HepG2 (cell line): ENCODE data around the gene CLIC1. TPM values are rescaled to one million over a fixed set of nuclear protein-coding genes. Genes with fewer than 3 reads are reported as not detected.

Experiments used
- AKAP8 ChIP-seq: sonication (generic); formaldehyde crosslinking; IDR thresholded peaks from 2 replicates; pipeline ENCODE4 v1.5.1; 2020; ENCODE audit warnings: mild to moderate bottlenecking, missing genetic modification reagents
- ARNT2 ChIP-seq: sonication (generic); formaldehyde crosslinking; IDR thresholded peaks from 2 replicates; pipeline ENCODE4 v1.8.0; 2022; ENCODE audit warnings: mild to moderate bottlenecking, low read depth, missing genetic modification reagents, moderate library complexity
- ELF3 ChIP-seq: IDR thresholded peaks from 2 replicates; pipeline ENCODE4 v1.6.1; 2016; ENCODE audit warnings: missing genetic modification reagents, missing compliant biosample characterization
- HNRNPL ChIP-seq: fragments of 200-400 bp; formaldehyde crosslinking; IDR thresholded peaks from 2 replicates; pipeline ENCODE4 v1.6.1; 2017; ENCODE audit warnings: mild to moderate bottlenecking, low read depth, low read length
- IKZF4 ChIP-seq: sonication (generic); formaldehyde crosslinking; IDR thresholded peaks from 2 replicates; pipeline ENCODE4 v1.5.1; 2020; ENCODE audit warnings: borderline replicate concordance, mild to moderate bottlenecking, low read depth, missing genetic modification reagents; ENCODE audit errors: not compliant biosample characterization
- MIER2 ChIP-seq: IDR thresholded peaks from 2 replicates; pipeline ENCODE4 v1.6.1; 2016; ENCODE audit warnings: missing biosample characterization, missing genetic modification reagents
- MIXL1 ChIP-seq: IDR thresholded peaks from 2 replicates; pipeline ENCODE4 v1.6.1; 2016
- PLRG1 ChIP-seq: fragments of 450-650 bp; conservative IDR thresholded peaks from 2 replicates; pipeline ENCODE4 v1.6.1; 2016
- RXRA ChIP-seq: sonication (generic); formaldehyde crosslinking; IDR thresholded peaks from 2 replicates; pipeline ENCODE4 v1.5.1; 2020; ENCODE audit warnings: missing genetic modification reagents
- SCMH1 ChIP-seq: sonication (generic); formaldehyde crosslinking; IDR thresholded peaks from 2 replicates; pipeline ENCODE4 v1.9.0; 2021; ENCODE audit warnings: missing genetic modification reagents, mild to moderate bottlenecking, borderline replicate concordance
- SOX6 ChIP-seq, 2 experiments: fragments of 450-650 bp in 1 of 2; sonication (generic) in 1 of 2; formaldehyde crosslinking in 1 of 2; IDR thresholded peaks; 2 replicates each; pipeline versions ENCODE4 v1.4.0 to v1.6.1; 2017 to 2020; ENCODE audit warnings: antibody characterized with exemption in 1 of 2, mild to moderate bottlenecking in 1 of 2, missing genetic modification reagents in 1 of 2
- ZKSCAN1 ChIP-seq: fragments of 150-350 bp; IDR thresholded peaks from 2 replicates; pipeline ENCODE4 v1.6.1; 2014; ENCODE audit warnings: low read length
- ZNF329 ChIP-seq: sonication (generic); formaldehyde crosslinking; IDR thresholded peaks from 2 replicates; pipeline ENCODE4 v1.9.0; 2021; ENCODE audit warnings: low read depth, mild to moderate bottlenecking, missing genetic modification reagents
- ZNF382 ChIP-seq: sonication (generic); formaldehyde crosslinking; IDR thresholded peaks from 2 replicates; pipeline ENCODE4 v1.5.0; 2020; ENCODE audit warnings: missing genetic modification reagents, mild to moderate bottlenecking, borderline replicate concordance
- ZNF782 ChIP-seq: sonication (generic); formaldehyde crosslinking; IDR thresholded peaks from 2 replicates; pipeline ENCODE4 v1.4.0; 2020; ENCODE audit warnings: missing genetic modification reagents, mild to moderate bottlenecking, borderline replicate concordance
- polyA plus RNA-seq, 8 experiments: library from polyadenylated mRNA; depleted of rRNA in 3 of 8; stranded (reverse) in 7 of 8; unstranded in 1 of 8; fragments of >200 nt; fragmentation: Illumina TruSeq in 4 of 8; extraction: Trizol in 4 of 8; gene quantifications; 2 replicates each; pipeline versions ENCODE4 v1.2.1 to v1.2.3, GENCODE V29; 2011 to 2016; ENCODE audit warnings: low read depth in 4 of 8, missing spikeins in 1 of 8, mixed read lengths in 1 of 8; ENCODE audit not compliant: insufficient read depth in 1 of 8
- total RNA-seq, 5 experiments: library from RNA; depleted of rRNA; stranded (reverse); fragments of >200 nt; fragmentation: Illumina TruSeq; extraction: Trizol; gene quantifications; 2 replicates each; pipeline ENCODE4 v1.2.3, GENCODE V29; 2016; ENCODE audit warnings: low read depth in 1 of 5
- TF ChIP-seq, protein P1 (sequence below): sonication (generic); formaldehyde crosslinking; IDR thresholded peaks from 2 replicates; pipeline ENCODE4 v1.9.0; 2021; ENCODE audit warnings: mild to moderate bottlenecking, missing genetic modification reagents
- TF ChIP-seq, protein P2 (sequence below): sonication (generic); formaldehyde crosslinking; IDR thresholded peaks from 2 replicates; pipeline ENCODE4 v1.4.0; 2020; ENCODE audit warnings: mild to moderate bottlenecking, missing genetic modification reagents
- TF ChIP-seq, protein P3 (sequence below): sonication (generic); formaldehyde crosslinking; conservative IDR thresholded peaks from 2 replicates; pipeline ENCODE4 v1.5.0; 2020; ENCODE audit warnings: missing genetic modification reagents
- TF ChIP-seq, protein P4 (sequence below): IDR thresholded peaks from 2 replicates; pipeline ENCODE4 v1.6.1; 2012; ENCODE audit warnings: low read depth, low read length, improper control_type of control experiment

CLIC1 gene
- total and polyA plus RNA-seq, 2 of the 13 experiments (the other 11 are each of a cell fraction or from before 2014, with no cell fraction given) = 602 to 891 TPM

DNA sequence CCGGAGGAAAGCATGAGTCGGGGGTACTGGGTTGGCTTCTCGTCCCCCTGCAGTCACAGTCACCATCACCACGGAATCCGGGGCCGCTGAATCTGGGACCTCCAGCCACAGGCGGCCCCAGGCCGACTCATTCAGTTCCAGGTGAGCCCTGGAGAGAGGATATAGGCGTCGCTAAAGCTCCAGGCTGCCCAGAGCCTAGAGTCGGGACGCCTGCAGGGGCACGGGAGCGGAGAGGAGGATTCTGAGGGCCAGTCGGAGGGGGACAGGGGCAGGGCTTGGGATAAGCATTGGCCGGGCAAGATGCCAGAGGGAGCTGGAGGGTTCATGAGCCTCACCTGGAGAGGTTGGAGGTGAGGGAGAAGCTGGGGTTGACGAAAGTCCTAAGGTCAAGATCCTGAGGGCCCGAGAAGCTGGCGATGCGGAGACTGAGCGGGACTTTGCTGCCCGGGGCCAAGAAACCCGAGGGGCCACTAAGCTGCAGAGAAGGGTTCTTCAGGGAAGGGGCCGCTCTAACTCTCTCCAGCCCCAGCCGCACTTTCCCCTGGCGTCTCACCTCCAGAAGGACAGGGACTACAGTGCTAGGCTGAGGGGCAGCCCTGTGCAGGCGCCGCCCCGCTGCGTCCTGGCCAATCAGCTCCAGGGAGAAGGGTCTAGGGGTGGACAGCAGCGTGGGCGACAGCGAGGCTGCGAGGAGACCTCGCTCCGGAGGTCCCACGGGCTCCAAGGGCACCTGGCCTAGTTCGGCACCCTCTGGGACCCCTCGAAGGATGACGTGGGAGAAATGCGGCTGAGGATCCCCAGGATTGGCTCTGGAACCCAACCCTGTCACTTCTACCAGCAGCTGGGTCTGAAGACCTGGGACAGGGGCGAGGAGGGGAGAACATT lies 29.8 kb upstream of the CLIC1 start (continued):
- TF ChIP-seq, protein P1, sequence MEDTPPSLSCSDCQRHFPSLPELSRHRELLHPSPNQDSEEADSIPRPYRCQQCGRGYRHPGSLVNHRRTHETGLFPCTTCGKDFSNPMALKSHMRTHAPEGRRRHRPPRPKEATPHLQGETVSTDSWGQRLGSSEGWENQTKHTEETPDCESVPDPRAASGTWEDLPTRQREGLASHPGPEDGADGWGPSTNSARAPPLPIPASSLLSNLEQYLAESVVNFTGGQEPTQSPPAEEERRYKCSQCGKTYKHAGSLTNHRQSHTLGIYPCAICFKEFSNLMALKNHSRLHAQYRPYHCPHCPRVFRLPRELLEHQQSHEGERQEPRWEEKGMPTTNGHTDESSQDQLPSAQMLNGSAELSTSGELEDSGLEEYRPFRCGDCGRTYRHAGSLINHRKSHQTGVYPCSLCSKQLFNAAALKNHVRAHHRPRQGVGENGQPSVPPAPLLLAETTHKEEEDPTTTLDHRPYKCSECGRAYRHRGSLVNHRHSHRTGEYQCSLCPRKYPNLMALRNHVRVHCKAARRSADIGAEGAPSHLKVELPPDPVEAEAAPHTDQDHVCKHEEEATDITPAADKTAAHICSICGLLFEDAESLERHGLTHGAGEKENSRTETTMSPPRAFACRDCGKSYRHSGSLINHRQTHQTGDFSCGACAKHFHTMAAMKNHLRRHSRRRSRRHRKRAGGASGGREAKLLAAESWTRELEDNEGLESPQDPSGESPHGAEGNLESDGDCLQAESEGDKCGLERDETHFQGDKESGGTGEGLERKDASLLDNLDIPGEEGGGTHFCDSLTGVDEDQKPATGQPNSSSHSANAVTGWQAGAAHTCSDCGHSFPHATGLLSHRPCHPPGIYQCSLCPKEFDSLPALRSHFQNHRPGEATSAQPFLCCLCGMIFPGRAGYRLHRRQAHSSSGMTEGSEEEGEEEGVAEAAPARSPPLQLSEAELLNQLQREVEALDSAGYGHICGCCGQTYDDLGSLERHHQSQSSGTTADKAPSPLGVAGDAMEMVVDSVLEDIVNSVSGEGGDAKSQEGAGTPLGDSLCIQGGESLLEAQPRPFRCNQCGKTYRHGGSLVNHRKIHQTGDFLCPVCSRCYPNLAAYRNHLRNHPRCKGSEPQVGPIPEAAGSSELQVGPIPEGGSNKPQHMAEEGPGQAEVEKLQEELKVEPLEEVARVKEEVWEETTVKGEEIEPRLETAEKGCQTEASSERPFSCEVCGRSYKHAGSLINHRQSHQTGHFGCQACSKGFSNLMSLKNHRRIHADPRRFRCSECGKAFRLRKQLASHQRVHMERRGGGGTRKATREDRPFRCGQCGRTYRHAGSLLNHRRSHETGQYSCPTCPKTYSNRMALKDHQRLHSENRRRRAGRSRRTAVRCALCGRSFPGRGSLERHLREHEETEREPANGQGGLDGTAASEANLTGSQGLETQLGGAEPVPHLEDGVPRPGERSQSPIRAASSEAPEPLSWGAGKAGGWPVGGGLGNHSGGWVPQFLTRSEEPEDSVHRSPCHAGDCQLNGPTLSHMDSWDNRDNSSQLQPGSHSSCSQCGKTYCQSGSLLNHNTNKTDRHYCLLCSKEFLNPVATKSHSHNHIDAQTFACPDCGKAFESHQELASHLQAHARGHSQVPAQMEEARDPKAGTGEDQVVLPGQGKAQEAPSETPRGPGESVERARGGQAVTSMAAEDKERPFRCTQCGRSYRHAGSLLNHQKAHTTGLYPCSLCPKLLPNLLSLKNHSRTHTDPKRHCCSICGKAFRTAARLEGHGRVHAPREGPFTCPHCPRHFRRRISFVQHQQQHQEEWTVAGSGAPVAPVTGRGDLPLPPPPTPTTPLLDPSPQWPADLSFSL (CRISPR knock-in tag) = no peak
- no peak for TF ChIP-seq HNRNPL
- no peak for TF ChIP-seq ZNF382 (CRISPR knock-in tag)
- TF ChIP-seq AKAP8 (CRISPR knock-in tag) = no peak
- 0 out of 2 replicates have a peak, but pooled peaks have one; percentile 27 for TF ChIP-seq MIXL1 (CRISPR knock-in tag)
- TF ChIP-seq, protein P2, sequence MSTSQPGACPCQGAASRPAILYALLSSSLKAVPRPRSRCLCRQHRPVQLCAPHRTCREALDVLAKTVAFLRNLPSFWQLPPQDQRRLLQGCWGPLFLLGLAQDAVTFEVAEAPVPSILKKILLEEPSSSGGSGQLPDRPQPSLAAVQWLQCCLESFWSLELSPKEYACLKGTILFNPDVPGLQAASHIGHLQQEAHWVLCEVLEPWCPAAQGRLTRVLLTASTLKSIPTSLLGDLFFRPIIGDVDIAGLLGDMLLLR (CRISPR knock-in tag) = peak; percentile 78; the same call in 1 of the 2 replicates
- no peak for TF ChIP-seq SCMH1 (CRISPR knock-in tag)
- TF ChIP-seq RXRA = peak; percentile 44
- TF ChIP-seq, protein P3, sequence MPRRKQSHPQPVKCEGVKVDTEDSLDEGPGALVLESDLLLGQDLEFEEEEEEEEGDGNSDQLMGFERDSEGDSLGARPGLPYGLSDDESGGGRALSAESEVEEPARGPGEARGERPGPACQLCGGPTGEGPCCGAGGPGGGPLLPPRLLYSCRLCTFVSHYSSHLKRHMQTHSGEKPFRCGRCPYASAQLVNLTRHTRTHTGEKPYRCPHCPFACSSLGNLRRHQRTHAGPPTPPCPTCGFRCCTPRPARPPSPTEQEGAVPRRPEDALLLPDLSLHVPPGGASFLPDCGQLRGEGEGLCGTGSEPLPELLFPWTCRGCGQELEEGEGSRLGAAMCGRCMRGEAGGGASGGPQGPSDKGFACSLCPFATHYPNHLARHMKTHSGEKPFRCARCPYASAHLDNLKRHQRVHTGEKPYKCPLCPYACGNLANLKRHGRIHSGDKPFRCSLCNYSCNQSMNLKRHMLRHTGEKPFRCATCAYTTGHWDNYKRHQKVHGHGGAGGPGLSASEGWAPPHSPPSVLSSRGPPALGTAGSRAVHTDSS (CRISPR knock-in tag) = no peak
- TF ChIP-seq PLRG1 = no peak
- TF ChIP-seq ARNT2 (CRISPR knock-in tag) = 0 out of 2 replicates have a peak, but pooled peaks have one; percentile 70
- TF ChIP-seq ELF3 (CRISPR knock-in tag) = peak; percentile 54; the same call in 1 of the 2 replicates
- TF ChIP-seq, protein P4, sequence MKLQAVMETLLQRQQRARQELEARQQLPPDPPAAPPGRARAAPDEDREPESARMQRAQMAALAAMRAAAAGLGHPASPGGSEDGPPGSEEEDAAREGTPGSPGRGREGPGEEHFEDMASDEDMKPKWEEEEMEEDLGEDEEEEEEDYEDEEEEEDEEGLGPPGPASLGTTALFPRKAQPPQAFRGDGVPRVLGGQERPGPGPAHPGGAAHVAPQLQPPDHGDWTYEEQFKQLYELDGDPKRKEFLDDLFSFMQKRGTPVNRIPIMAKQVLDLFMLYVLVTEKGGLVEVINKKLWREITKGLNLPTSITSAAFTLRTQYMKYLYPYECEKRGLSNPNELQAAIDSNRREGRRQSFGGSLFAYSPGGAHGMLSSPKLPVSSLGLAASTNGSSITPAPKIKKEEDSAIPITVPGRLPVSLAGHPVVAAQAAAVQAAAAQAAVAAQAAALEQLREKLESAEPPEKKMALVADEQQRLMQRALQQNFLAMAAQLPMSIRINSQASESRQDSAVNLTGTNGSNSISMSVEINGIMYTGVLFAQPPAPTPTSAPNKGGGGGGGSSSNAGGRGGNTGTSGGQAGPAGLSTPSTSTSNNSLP = no peak
- no peak for TF ChIP-seq SOX6 (IDR thresholded peaks at IDR 0.05)
- peak; percentile 38 for TF ChIP-seq SOX6 (CRISPR knock-in tag; IDR thresholded peaks at IDR 0.05)
- no peak for TF ChIP-seq ZNF329
- no peak for TF ChIP-seq ZKSCAN1
- TF ChIP-seq MIER2 (CRISPR knock-in tag) = no peak
- peak; percentile 84; the same call in 1 of the 2 replicates for TF ChIP-seq ZNF782 (CRISPR knock-in tag)
- TF ChIP-seq IKZF4 (CRISPR knock-in tag) = peak; percentile 85
